GM18873 (cell line): Measurements from ENCODE around the gene FGF14.
"Not testable (repeated sequence)": the region's sequence is repeated elsewhere in the genome, so short reads cannot be mapped to it uniquely, and the experiment has no call there.

Experiments used
- ATAC-seq: cut with Tn5 transposase; IDR thresholded peaks from one replicate; pipeline ENCODE4 v1.9.1; 2021; ENCODE audit warnings: mild to moderate bottlenecking, moderate library complexity, moderate number of reproducible peaks; ENCODE audit not compliant: unreplicated experiment, low FRiP score

The FGF14 gene

DNA sequence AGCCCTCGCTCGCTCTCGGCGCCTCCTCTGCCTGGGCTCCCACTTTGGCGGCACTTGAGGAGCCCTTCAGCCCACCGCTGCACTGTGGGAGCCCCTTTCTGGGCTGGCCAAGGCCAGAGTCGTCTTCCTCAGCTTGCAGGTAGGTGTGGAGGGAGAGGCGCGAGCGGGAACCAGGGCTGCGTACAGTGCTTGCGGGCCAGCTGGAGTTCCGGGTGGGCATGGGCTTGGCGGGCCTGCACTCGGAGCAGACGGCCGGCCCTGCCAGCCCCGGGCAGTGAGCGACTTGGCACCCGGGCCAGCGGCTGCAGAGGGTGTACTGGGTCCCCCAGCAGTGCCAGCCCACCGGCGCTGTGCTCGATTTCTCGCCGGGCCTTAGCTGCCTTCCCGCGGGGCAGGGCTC, 333.5 kb downstream of the FGF14 start:
- not testable (repeated sequence) for ATAC-seq

DNA sequence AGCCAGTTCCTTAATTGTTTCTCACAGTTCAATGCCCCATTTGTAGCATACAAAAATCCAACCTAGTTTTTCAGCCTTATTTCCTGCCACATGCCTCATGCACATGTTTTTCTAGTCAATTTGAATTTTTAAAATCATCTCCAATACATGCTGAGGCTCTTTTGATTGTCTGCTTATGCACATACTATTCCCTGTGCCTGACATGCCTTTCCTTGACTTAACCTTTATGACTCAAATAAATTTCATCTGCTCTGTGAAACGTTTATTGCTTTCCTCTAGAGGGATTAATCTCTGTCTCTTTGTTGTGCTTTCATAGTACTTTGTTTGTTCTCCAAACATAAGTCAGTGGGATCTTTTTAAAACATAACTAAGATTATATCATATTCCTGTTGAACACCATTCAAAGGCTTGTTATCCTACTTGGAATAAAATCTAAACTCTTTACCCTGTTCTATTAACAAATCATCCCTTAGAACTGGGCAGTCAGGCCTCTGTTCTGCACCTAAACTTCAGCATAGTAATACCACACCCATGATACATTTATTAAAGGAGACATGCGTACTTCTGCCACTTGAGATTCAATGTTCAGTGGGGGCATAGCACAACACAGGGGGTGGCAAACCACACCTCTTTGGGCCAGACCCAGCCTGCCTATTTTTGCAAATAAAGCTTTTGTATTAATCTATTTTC, 346.6 kb downstream of the FGF14 start:
- ATAC-seq = no peak

- ATAC-seq = no peak
These were observed 352.0 kb downstream of the FGF14 start for GRCh38 chr13:102049853-102050252.

GRCh38 chr13:102045731-102046130, 356.1 kb downstream of the FGF14 start:
- ATAC-seq = no peak

DNA sequence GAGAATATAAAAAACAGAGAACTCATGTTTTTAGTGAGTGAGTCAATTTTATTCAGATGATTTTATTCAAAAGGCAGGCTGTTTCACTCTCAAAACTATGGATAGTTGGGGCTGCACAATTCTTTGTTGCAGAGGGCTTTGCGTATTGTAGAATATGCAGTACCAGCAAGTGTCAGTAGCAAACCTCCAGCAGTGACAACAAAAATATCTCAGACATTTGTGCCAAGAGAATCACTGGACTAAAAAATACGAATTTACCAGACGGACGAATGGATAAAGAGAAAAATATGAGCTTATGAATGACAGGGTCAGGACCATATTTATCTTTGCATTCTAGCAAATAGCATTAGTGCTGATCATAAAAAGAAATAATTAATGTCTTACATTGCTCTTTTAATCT, 359.1 kb downstream of the FGF14 start:
- no peak for ATAC-seq

- ATAC-seq = no peak
These were observed 360.3 kb downstream of the FGF14 start for GRCh38 chr13:102041544-102041943.

GRCh38 chr13:102040812-102041211, 361.0 kb downstream of the FGF14 start:
- ATAC-seq = no peak

DNA sequence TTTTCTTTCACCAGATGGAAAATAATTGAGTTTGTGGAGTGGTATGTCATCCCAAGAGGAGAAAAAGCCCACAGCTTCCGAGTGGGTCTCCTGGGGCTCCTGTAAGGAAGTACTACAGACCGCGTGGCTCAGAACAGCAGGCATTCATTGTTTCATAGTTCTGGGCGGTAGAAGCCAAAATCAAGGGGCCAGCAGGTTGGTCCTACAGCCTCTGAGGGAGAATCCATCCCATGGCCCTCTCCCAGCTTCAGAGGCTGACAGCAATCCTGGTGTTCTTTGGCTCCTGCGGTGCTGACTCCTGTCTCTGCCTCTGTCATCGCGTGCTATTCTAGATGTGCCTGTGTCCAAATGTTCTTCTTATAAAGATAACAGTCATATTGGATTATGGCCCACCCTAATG, 362.6 kb downstream of the FGF14 start:
- ATAC-seq = no peak

GRCh38 chr13:102038787-102039186, 363.1 kb downstream of the FGF14 start:
- no peak for ATAC-seq

GRCh38 chr13:102035969-102036368, 365.9 kb downstream of the FGF14 start:
- no peak for ATAC-seq

DNA sequence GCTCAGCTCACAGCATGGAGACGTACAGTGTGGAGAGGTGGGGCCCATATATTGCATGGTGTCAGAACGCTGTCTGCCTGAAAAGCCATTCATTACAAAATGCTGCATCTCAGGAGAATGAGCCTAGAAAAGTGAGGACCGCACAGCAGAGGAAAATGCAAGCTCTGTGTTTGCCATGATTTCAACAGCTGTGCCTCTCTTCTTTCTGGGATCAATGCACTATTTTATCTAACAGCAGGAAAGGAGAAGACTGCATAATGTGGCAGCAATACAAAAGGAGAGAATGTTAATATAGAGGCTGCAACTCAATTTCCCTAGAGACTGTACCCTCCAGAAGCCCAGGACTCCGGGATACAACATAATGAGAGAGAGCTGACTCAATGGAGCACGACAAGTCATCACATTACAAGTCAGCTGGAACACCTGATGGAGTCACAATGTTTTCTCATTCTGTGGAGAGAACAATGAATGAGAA, 368.0 kb downstream of the FGF14 start:
- no peak for ATAC-seq

- no peak for ATAC-seq
These were observed 368.5 kb downstream of the FGF14 start for GRCh38 chr13:102033386-102033785.

GRCh38 chr13:102028868-102029267, 373.0 kb downstream of the FGF14 start:
- no peak for ATAC-seq

GRCh38 chr13:102028206-102028605, 373.6 kb downstream of the FGF14 start:
- no peak for ATAC-seq

DNA sequence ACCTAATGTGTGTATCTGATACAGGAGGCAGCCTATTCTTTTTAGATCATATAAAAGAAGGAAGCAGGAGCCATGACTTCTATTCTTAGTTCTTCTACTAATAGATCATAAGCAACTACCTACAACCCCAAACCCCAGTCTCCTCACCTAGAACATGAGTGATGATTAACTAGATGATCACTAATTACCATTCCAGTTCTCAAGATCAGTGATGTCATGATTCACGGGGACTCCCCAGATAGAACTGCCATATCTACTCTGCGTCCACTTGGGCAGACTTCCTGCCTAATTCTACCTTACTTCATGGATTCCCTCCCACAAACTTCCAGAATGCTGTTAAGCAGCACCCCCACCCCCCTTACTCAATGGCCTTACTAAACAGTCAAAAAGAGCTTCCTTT, 380.1 kb downstream of the FGF14 start:
- no peak for ATAC-seq

- ATAC-seq = no peak
These were observed 381.1 kb downstream of the FGF14 start for GRCh38 chr13:102020611-102021216.

GRCh38 chr13:102018716-102019115, 383.1 kb downstream of the FGF14 start:
- no peak for ATAC-seq

DNA sequence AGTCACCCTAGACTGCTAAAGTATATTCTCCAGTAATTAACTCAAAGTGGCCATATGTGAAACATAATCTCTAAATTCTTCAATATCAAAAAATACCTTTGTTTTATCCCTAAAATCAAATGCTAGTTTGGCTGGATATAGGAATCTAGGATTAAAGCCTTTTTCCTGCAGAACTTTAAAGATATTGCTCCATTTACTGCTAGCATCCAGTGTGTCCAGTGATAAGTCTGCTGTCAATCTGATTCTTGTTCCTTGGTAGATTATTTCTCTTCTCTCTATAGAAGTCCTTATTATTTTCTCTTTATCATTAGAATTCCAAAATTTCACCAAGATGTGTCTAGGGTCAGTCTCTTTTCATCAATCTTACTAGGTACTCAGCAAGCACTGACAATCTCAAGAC, 384.6 kb downstream of the FGF14 start:
- ATAC-seq = no peak

- no peak for ATAC-seq
These were observed 389.3 kb downstream of the FGF14 start for GRCh38 chr13:102012299-102013293.

- not testable (repeated sequence) for ATAC-seq
These were observed 390.4 kb downstream of the FGF14 start for GRCh38 chr13:102011455-102011854.
